ENCODE results near the gene SPTA1. TPM values are rescaled to one million over a fixed set of nuclear protein-coding genes. Genes with fewer than 3 reads are reported as not detected.

SPTA1 gene
- total RNA-seq, 1 experiment from 2014 or later, result 0.11 TPM

GRCh38 chr1:158572226-158572625 is 114.3 kb downstream of the SPTA1 start (continued):
- no peak for TF ChIP-seq AR (CRISPR knock-in tag; IDR thresholded peaks at IDR 0.05)
- TF ChIP-seq MLX (CRISPR knock-in tag; IDR thresholded peaks at IDR 0.05), result no peak
- TF ChIP-seq PREB (CRISPR knock-in tag; IDR thresholded peaks at IDR 0.05; ENCODE audit: borderline replicate concordance), result no peak
- no peak for TF ChIP-seq ATF1 (CRISPR knock-in tag; IDR thresholded peaks at IDR 0.05)
- TF ChIP-seq SMAD3 (CRISPR knock-in tag; IDR thresholded peaks at IDR 0.05; ENCODE audit: borderline replicate concordance), result no peak
- no peak for TF ChIP-seq NR1H2 (CRISPR knock-in tag; IDR thresholded peaks at IDR 0.05)
- no peak for TF ChIP-seq ZNF317 (CRISPR knock-in tag; IDR thresholded peaks at IDR 0.05; ENCODE audit: borderline replicate concordance, low read depth)
- no peak for TF ChIP-seq GRHL2 (CRISPR knock-in tag; IDR thresholded peaks at IDR 0.05; ENCODE audit: insufficient replicate concordance, severe bottlenecking)
- TF ChIP-seq FOXP4 (CRISPR knock-in tag; IDR thresholded peaks at IDR 0.05), result no peak
- no peak for TF ChIP-seq ZNF121 (CRISPR knock-in tag; IDR thresholded peaks at IDR 0.05)
- no peak for TF ChIP-seq USF1 (CRISPR knock-in tag; IDR thresholded peaks at IDR 0.05)
- no peak for TF ChIP-seq FOXK1 (CRISPR knock-in tag; IDR thresholded peaks at IDR 0.05)
- TF ChIP-seq PRRX2 (CRISPR knock-in tag; IDR thresholded peaks at IDR 0.05), result no peak
- no peak for TF ChIP-seq SMAD4 (CRISPR knock-in tag; IDR thresholded peaks at IDR 0.05)

GRCh38 chr1:158570480-158570879 is 116.0 kb downstream of the SPTA1 start, which contains the start of gene OR6P1:
TSS of gene OR6P1 (minus strand) at chr1:158570580. CDS start at chr1:158563604, 6,976 bp downstream.
- DNase-seq (ENCODE audit: low spot score) (no peak), ATAC-seq (no peak)
- no peaks in the 10 kb centered on the region for H3K36me3 Mint-ChIP-seq
- CTCF ChIA-PET, result no interaction called here
- no peaks in the 10 kb centered on the region for H3K9me3 Mint-ChIP-seq
- POLR2A ChIA-PET, result no interaction called here
- no peak within 1 kb of the TSS for H3K27ac Mint-ChIP-seq
- no peaks in the 10 kb centered on the region for H3K27me3 Mint-ChIP-seq (ENCODE audit: low read depth)
- no peaks in the 10 kb centered on the region for H3K4me1 Mint-ChIP-seq
- no peak within 1 kb of the TSS for H3K4me3 Mint-ChIP-seq
- no peak for TF ChIP-seq E2F1 (CRISPR knock-in tag; IDR thresholded peaks at IDR 0.05)
- TF ChIP-seq ATF2 (CRISPR knock-in tag; IDR thresholded peaks at IDR 0.05; ENCODE audit: borderline replicate concordance, low read depth), result no peak
- TF ChIP-seq ETV6 (CRISPR knock-in tag; IDR thresholded peaks at IDR 0.05), result no peak
- no peak for TF ChIP-seq ZBTB21 (CRISPR knock-in tag; IDR thresholded peaks at IDR 0.05; ENCODE audit: borderline replicate concordance)
- TF ChIP-seq CDX4 (CRISPR knock-in tag; IDR thresholded peaks at IDR 0.05; ENCODE audit: borderline replicate concordance), result no peak
- TF ChIP-seq ZNF512 (CRISPR knock-in tag; IDR thresholded peaks at IDR 0.05; ENCODE audit: borderline replicate concordance), result no peak
